ENCODE measurements around the gene CDK5R2.
"Not testable (repeated sequence)": the region's sequence is repeated elsewhere in the genome, so short reads cannot be mapped to it uniquely, and the experiment has no call there.

CDK5R2 gene

GRCh38 chr2:218959141-218959731 is at the start of gene CDK5R2:
CDK5R2 (plus strand) TSS chr2:218959666; CDS start chr2:218959821, 155 bp downstream.
- peak; percentile 89 to 90 for ATAC-seq

DNA sequence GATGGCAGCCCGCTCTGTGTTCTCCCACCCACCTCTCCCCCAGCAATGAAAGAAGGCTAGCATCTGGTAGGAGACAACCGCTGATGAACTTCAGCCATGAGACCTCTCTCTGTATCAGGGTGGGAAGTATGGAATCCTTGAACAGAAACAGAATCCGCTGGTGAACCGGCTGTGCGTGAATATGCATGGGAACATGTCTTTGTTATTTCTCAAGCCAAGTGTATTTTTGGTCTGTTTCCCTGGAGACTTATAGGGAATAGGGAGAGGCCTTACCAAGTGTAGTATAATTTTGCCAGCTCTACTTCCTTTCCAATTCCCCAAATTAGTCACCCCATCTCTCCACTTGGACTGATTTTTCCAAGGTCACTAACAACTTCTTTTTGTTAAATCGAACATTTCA is 48.7 kb upstream of the CDK5R2 start:
- no peak for ATAC-seq

- no peak for ATAC-seq
Measured at GRCh38 chr2:218920504-218920903, 39.0 kb upstream of the CDK5R2 start.

- no peak for ATAC-seq
Measured at GRCh38 chr2:218924757-218925156, 34.7 kb upstream of the CDK5R2 start.

DNA sequence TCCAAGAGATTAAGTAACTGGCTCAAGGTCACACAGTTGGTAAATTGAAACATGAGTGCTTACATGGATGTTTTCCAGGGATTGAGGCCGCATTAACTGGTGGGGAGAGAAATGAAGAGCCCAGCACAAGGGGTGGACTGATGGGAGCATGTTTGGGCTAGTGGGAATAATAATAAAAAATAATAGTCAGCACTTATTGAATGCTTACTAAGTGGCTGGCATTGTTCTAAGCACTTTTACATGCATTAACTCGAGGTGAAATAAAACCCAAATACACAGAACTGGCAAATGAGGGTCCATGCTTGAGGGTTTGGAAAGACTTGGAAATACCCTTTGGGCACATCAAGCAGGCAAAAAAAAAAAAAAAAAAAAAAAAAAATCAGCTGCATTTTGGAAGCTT is 34.0 kb upstream of the CDK5R2 start:
- no peak for ATAC-seq

GRCh38 chr2:218927422-218927821 is 32.0 kb upstream of the CDK5R2 start:
- ATAC-seq, result no peak

- no peak for ATAC-seq
Measured at GRCh38 chr2:218927876-218928275, 31.6 kb upstream of the CDK5R2 start.

- ATAC-seq, result not testable (repeated sequence)
Measured at GRCh38 chr2:218930488-218930887, 29.0 kb upstream of the CDK5R2 start.

DNA sequence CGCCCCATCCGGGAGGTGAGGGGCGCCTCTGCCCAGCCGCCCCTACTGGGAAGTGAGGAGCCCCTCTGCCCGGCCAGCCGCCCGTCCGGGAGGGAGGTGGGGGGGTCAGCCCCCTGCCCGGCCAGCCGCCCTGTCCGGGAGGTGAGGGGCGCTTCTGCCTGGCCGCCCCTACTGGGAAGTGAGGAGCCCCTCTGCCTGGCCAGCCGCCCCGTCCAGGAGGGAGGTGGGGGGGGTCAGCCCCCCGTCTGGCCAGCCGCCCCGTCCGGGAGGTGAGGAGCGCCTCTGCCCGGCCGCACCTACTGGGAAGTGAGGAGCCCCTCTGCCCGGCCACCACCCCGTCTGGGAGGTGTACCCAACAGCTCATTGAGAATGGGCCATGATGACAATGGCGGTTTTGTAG is 27.7 kb upstream of the CDK5R2 start:
- not testable (repeated sequence) for ATAC-seq

DNA sequence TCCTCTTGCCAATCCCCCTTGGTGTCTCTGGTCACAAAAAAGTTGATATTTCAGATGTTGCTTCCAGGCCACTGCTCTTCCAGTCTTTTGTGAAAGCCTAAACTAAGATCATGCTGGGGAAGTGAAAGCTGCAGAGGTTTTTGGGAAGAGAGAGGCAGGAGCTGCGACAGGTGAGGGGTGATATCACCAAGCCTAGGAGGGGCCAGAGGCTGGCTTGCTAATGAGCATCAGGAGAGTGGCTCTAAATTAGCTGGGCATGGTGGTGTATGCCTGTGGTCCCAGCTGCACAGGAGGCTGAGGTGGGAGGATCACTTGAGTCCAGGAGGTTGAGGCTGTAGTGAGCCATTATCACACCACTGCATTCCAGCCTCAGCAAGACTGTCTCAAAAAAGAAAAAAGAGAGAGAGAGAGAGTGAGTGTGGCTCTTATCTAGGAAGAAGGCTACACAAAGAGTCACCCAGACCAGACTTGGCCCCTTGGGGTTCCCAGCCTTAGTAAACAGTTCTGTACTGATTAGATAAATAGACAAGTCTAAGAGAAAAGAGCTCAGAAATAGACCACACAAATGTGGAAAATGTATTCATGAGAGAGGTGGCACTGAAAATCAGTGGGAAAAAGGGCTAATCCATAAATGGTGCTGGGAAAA is 14.6 kb upstream of the CDK5R2 start:
- ATAC-seq, result no peak

GRCh38 chr2:218946621-218947020 is 12.8 kb upstream of the CDK5R2 start:
- no peak for ATAC-seq

- no peak for ATAC-seq
Measured at GRCh38 chr2:218952160-218952559, 7.3 kb upstream of the CDK5R2 start.

DNA sequence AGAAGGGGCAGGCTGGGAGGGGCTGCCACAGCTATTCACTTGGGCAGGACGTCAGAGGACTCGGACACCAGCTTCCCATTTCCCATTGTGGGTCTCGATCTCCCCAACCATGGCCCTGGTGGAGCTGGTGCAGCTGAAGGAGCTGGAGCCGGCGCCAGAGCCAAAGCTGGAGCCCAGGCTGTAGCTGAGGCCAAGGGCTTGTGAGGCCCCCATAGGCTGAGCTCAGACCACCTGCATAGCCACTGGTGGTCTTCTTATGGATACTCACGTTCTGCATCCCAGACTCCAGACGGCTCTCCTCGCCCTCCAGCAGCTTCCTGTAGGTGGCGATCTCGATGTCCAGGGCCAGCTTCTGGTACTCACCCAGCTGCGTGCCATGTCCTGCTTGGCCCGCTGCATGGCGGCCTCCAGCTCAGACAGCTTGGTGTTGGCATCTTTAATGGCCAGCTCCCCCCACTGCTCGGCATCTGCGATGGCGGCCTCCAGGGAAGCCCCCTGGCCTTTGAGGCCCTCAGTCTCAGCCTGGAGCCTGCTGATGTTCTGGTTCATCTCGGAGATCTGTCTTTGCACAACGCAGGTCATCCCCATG is 6.0 kb upstream of the CDK5R2 start:
- no peak for ATAC-seq

DNA sequence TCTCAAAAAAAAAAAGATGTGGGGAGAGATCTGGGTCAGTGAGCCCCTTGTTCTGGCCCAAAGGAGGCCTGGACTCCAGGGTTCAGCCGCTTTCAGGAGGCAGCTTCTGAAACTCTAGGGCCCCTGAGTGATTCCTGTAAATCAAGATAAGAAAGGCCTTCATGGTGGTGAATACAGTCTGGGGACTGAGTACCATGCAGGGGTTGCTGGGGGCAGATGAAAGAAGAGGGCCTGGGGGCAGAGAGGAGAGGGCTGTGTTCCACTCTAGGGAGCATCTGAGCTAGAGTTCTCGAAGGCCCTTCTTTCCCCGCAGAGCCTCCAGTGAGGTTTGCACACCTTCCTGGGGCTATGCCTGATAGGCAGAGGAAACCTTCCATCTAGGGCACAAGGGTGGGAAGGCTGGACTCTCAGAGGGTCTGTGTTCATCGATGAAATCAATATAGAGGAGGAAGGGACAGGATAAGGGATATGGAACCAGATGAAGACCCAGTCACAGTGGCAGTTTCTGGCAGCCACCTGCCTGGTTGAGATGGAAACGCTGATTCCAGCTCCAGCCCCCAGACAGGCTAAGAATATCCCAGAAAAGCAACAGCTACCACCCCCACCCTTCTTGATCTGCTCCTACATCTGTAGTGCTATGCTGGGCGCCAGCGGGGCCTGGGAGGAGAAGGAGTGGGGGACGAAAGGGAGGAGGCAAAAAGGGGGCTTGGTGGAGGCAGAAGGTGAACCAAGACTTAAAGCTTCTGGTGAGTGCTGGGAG is 4.7 kb upstream of the CDK5R2 start:
- no peak for ATAC-seq

DNA sequence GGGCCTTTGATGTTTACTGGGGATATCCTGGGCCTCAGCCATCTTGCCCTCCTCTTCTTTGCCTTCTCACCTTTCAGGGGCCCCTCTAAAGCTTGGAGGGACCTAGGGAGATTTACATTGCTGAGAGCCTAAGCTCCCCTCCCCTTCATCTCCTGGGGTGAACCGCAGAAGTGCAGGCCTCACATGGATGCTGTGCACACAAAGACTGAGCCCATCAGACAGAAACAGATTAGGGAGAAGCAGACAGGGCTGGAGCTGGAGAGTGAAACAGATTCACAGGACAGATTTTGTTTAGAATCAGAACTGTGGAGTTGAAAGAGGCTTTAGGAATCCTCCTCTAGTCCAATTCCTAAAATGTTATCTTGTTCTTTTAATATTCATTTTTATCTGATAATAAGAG is 3.4 kb upstream of the CDK5R2 start:
- no peak for ATAC-seq

GRCh38 chr2:218957671-218958070 is 1.8 kb upstream of the CDK5R2 start:
- ATAC-seq, result no peak

DNA sequence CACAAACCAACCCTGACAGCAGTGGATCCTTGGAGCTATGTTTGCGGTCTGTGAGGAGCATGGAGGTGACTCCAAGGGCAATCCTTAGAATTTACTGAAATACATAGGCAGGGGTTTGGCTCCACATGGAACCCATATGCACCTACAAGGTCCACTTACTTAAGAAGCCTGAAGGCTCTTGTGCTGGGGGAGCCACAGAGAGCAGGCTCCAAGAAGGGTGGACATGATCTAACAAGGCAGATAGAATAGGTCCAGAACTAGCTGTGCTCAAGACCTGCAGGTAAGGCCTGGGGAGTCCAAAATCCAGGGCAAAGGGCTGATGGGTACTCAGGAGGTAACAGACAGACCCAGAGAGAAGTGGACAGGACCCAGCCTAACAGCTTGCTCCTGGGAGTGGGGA is 1.2 kb upstream of the CDK5R2 start:
- no peak for ATAC-seq

GRCh38 chr2:218959761-218960308 is 369 bp downstream of the CDK5R2 start:
- ATAC-seq, result no peak

DNA sequence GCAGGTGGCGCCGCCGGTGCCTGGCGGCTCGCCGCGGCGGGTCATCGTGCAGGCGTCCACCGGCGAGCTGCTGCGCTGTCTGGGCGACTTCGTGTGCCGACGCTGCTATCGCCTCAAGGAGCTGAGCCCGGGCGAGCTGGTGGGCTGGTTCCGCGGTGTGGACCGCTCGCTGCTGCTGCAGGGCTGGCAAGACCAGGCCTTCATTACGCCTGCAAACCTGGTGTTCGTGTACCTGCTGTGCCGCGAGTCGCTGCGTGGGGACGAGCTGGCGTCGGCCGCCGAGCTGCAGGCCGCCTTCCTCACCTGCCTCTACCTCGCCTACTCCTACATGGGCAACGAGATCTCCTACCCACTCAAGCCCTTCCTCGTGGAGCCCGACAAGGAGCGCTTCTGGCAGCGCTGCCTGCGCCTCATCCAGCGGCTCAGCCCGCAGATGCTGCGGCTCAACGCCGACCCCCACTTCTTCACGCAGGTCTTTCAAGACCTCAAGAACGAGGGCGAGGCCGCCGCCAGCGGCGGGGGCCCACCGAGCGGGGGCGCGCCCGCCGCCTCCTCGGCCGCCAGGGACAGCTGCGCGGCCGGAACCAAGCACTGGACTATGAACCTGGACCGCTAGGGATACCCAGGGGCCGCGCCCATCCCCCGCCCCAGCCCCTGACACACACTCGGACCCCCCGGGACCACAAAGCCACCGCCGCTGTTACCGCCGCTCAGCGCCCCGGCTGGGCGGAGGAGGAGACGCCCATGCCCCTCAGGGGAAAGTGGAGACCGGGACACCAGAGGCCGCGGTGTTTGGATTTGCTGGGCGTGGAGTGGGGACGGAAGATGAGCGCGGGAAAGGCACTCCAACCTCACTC is 1.1 kb downstream of the CDK5R2 start:
- no peak for ATAC-seq

- no peak for ATAC-seq
Measured at GRCh38 chr2:218961229-218961628, 1.8 kb downstream of the CDK5R2 start.

GRCh38 chr2:218961651-218962570 is 2.4 kb downstream of the CDK5R2 start:
- no peak for ATAC-seq

Measured in activated CD4-positive, CD25-positive, alpha-beta regulatory T cell treated with anti-CD3 and anti-CD28 coated beads, Interleukin-2, amount 50 U/mL, for 24 hours (primary cell).